Measurements from ENCODE around the gene MGAT4C. TPM values are rescaled to one million over a fixed set of nuclear protein-coding genes. Genes with fewer than 3 reads are reported as not detected.
A peak's percentile ranks its signal among the peaks of the same experiment; 100 is the strongest.

Gene MGAT4C
- total and polyA plus RNA-seq, 2 donors = 0.34 to 0.61 TPM

GRCh38 chr12:85955127-85955526, 301.1 kb downstream of the MGAT4C start:
- Histone ChIP-seq H3K27ac (ENCODE audit: low read depth in 1 of 2, low read length in 1 of 2) (no peak overlapping the region), H3K36me3 (ENCODE audit: control insufficient read depth in 2 of 2, insufficient read depth in 2 of 2, low read length in 1 of 2) (no peaks in the 10 kb centered on the region), H3K4me1 (ENCODE audit: control insufficient read depth in 2 of 2, insufficient read depth in 2 of 2, low read length in 2 of 2) (no peaks in the 10 kb centered on the region), H3K4me3 (ENCODE audit: low read length in 2 of 2) (no peak overlapping the region), H3K9me3 (ENCODE audit: control insufficient read depth in 2 of 2, insufficient read depth in 1 of 2, low read length in 1 of 2) (no peaks in the 10 kb centered on the region), H3K27me3 (ENCODE audit: control insufficient read depth in 2 of 2, insufficient read depth in 1 of 2, low read length in 1 of 2) (no peaks in the 10 kb centered on the region)
- no peak for DNase-seq (ENCODE audit: low read depth in 6 of 9, low spot score in 9 of 9)
- WGBS = 93% methylated on average over 1 of the region's 1 CpG

- no peaks in the 10 kb centered on the region for H3K27me3 ChIP-seq (ENCODE audit: control insufficient read depth in 2 of 2, insufficient read depth in 1 of 2, low read length in 1 of 2)
- no peak for DNase-seq (ENCODE audit: low read depth in 6 of 9, low spot score in 9 of 9)
- 10% methylated on average over 1 of the region's 1 CpG for WGBS
- no peaks in the 10 kb centered on the region for H3K9me3 ChIP-seq (ENCODE audit: control insufficient read depth in 2 of 2, insufficient read depth in 1 of 2, low read length in 1 of 2)
- H3K27ac ChIP-seq (ENCODE audit: low read depth in 1 of 2, low read length in 1 of 2) = no peak overlapping the region
- no peaks in the 10 kb centered on the region for H3K36me3 ChIP-seq (ENCODE audit: control insufficient read depth in 2 of 2, insufficient read depth in 2 of 2, low read length in 1 of 2)
- no peaks in the 10 kb centered on the region for H3K4me1 ChIP-seq (ENCODE audit: control insufficient read depth in 2 of 2, insufficient read depth in 2 of 2, low read length in 2 of 2)
- H3K4me3 ChIP-seq (ENCODE audit: low read length in 2 of 2) = no peak overlapping the region
Measured at GRCh38 chr12:85951823-85952222, 304.4 kb downstream of the MGAT4C start.

- Histone ChIP-seq H3K4me1 (ENCODE audit: control insufficient read depth in 2 of 2, insufficient read depth in 2 of 2, low read length in 2 of 2) (no peaks in the 10 kb centered on the region), H3K27me3 (ENCODE audit: control insufficient read depth in 2 of 2, insufficient read depth in 1 of 2, low read length in 1 of 2) (no peaks in the 10 kb centered on the region), H3K27ac (ENCODE audit: low read depth in 1 of 2, low read length in 1 of 2) (no peak overlapping the region), H3K4me3 (ENCODE audit: low read length in 2 of 2) (no peak overlapping the region), H3K9me3 (ENCODE audit: control insufficient read depth in 2 of 2, insufficient read depth in 1 of 2, low read length in 1 of 2) (peaks cover 0 to 3% of the 10 kb centered on the region in 2 donors), H3K36me3 (ENCODE audit: control insufficient read depth in 2 of 2, insufficient read depth in 2 of 2, low read length in 1 of 2) (no peaks in the 10 kb centered on the region)
- DNase-seq (ENCODE audit: low read depth in 6 of 9, low spot score in 9 of 9) = no peak
- 71% methylated on average over 1 of the region's 1 CpG for WGBS
Measured at GRCh38 chr12:85949253-85949652, 306.9 kb downstream of the MGAT4C start.

GRCh38 chr12:85948340-85948739, 307.9 kb downstream of the MGAT4C start:
- no peaks in the 10 kb centered on the region for H3K27me3 ChIP-seq (ENCODE audit: control insufficient read depth in 2 of 2, insufficient read depth in 1 of 2, low read length in 1 of 2)
- DNase-seq (ENCODE audit: low read depth in 6 of 9, low spot score in 9 of 9) = no peak
- no peak overlapping the region for H3K4me3 ChIP-seq (ENCODE audit: low read length in 2 of 2)
- no peaks in the 10 kb centered on the region for H3K4me1 ChIP-seq (ENCODE audit: control insufficient read depth in 2 of 2, insufficient read depth in 2 of 2, low read length in 2 of 2)
- H3K27ac ChIP-seq (ENCODE audit: low read depth in 1 of 2, low read length in 1 of 2) = no peak overlapping the region
- no peaks in the 10 kb centered on the region for H3K36me3 ChIP-seq (ENCODE audit: control insufficient read depth in 2 of 2, insufficient read depth in 2 of 2, low read length in 1 of 2)
- H3K9me3 ChIP-seq (ENCODE audit: control insufficient read depth in 2 of 2, insufficient read depth in 1 of 2, low read length in 1 of 2) = peaks cover 0 to 3% of the 10 kb centered on the region in 2 donors
- 97% methylated on average over 1 of the region's 1 CpG for WGBS

GRCh38 chr12:85947286-85947685, 308.9 kb downstream of the MGAT4C start:
- peaks cover 0 to 3% of the 10 kb centered on the region in 2 donors for H3K9me3 ChIP-seq (ENCODE audit: control insufficient read depth in 2 of 2, insufficient read depth in 1 of 2, low read length in 1 of 2)
- no peak for DNase-seq (ENCODE audit: low read depth in 6 of 9, low spot score in 9 of 9)
- H3K4me3 ChIP-seq (ENCODE audit: low read length in 2 of 2) = no peak overlapping the region
- 94% methylated on average over 12 of the region's 12 CpGs for whole genome bisulfite sequencing
- H3K36me3 ChIP-seq (ENCODE audit: control insufficient read depth in 2 of 2, insufficient read depth in 2 of 2, low read length in 1 of 2) = no peaks in the 10 kb centered on the region
- H3K27ac ChIP-seq (ENCODE audit: low read depth in 1 of 2, low read length in 1 of 2) = no peak overlapping the region
- no peaks in the 10 kb centered on the region for H3K4me1 ChIP-seq (ENCODE audit: control insufficient read depth in 2 of 2, insufficient read depth in 2 of 2, low read length in 2 of 2)
- no peaks in the 10 kb centered on the region for H3K27me3 ChIP-seq (ENCODE audit: control insufficient read depth in 2 of 2, insufficient read depth in 1 of 2, low read length in 1 of 2)

GRCh38 chr12:85946375-85946774, 309.8 kb downstream of the MGAT4C start:
- Histone ChIP-seq H3K4me1 (ENCODE audit: control insufficient read depth in 2 of 2, insufficient read depth in 2 of 2, low read length in 2 of 2) (no peaks in the 10 kb centered on the region), H3K9me3 (ENCODE audit: control insufficient read depth in 2 of 2, insufficient read depth in 1 of 2, low read length in 1 of 2) (peaks cover 0 to 3% of the 10 kb centered on the region in 2 donors), H3K27me3 (ENCODE audit: control insufficient read depth in 2 of 2, insufficient read depth in 1 of 2, low read length in 1 of 2) (no peaks in the 10 kb centered on the region), H3K4me3 (ENCODE audit: low read length in 2 of 2) (no peak overlapping the region), H3K27ac (ENCODE audit: low read depth in 1 of 2, low read length in 1 of 2) (no peak overlapping the region), H3K36me3 (ENCODE audit: control insufficient read depth in 2 of 2, insufficient read depth in 2 of 2, low read length in 1 of 2) (no peaks in the 10 kb centered on the region)
- 94% methylated on average over 5 of the region's 5 CpGs for WGBS
- no peak for DNase-seq (ENCODE audit: low read depth in 6 of 9, low spot score in 9 of 9)

- Histone ChIP-seq H3K4me3 (ENCODE audit: low read length in 2 of 2) (no peak overlapping the region), H3K4me1 (ENCODE audit: control insufficient read depth in 2 of 2, insufficient read depth in 2 of 2, low read length in 2 of 2) (no peaks in the 10 kb centered on the region)
Measured at GRCh38 chr12:85927166-85927565, 329.0 kb downstream of the MGAT4C start.

GRCh38 chr12:85923767-85924331, 332.3 kb downstream of the MGAT4C start:
- no peaks in the 10 kb centered on the region for H3K9me3 ChIP-seq (ENCODE audit: control insufficient read depth in 2 of 2, insufficient read depth in 1 of 2, low read length in 1 of 2)
- H3K27ac ChIP-seq (ENCODE audit: low read depth in 1 of 2, low read length in 1 of 2) = no peak overlapping the region
- no peaks in the 10 kb centered on the region for H3K36me3 ChIP-seq (ENCODE audit: control insufficient read depth in 2 of 2, insufficient read depth in 2 of 2, low read length in 1 of 2)
- H3K4me1 ChIP-seq (ENCODE audit: control insufficient read depth in 2 of 2, insufficient read depth in 2 of 2, low read length in 2 of 2) = no peaks in the 10 kb centered on the region
- H3K27me3 ChIP-seq (ENCODE audit: control insufficient read depth in 2 of 2, insufficient read depth in 1 of 2, low read length in 1 of 2) = no peaks in the 10 kb centered on the region
- H3K4me3 ChIP-seq (ENCODE audit: low read length in 2 of 2) = no peak overlapping the region
- 93% methylated on average over 1 of the region's 1 CpG for WGBS
- no peak for DNase-seq (ENCODE audit: low read depth in 6 of 9, low spot score in 9 of 9)

More at GRCh38 chr12:85927166-85927565, 329.0 kb downstream of the MGAT4C start:
- Histone ChIP-seq H3K27me3 (ENCODE audit: control insufficient read depth in 2 of 2, insufficient read depth in 1 of 2, low read length in 1 of 2) (no peaks in the 10 kb centered on the region), H3K27ac (ENCODE audit: low read depth in 1 of 2, low read length in 1 of 2) (no peak overlapping the region), H3K9me3 (ENCODE audit: control insufficient read depth in 2 of 2, insufficient read depth in 1 of 2, low read length in 1 of 2) (no peaks in the 10 kb centered on the region), H3K36me3 (ENCODE audit: control insufficient read depth in 2 of 2, insufficient read depth in 2 of 2, low read length in 1 of 2) (no peaks in the 10 kb centered on the region)
- DNase-seq (ENCODE audit: low read depth in 6 of 9, low spot score in 9 of 9) = no peak

GRCh38 chr12:85920324-85920947, 335.8 kb downstream of the MGAT4C start:
- no peaks in the 10 kb centered on the region for H3K27me3 ChIP-seq (ENCODE audit: control insufficient read depth in 2 of 2, insufficient read depth in 1 of 2, low read length in 1 of 2)
- DNase-seq (ENCODE audit: low read depth in 6 of 9, low spot score in 9 of 9) = peak in 5 of 9 donors; percentile 1 to 54 (median 5)
- 5% methylated on average over 3 of the region's 3 CpGs for WGBS
- H3K36me3 ChIP-seq (ENCODE audit: control insufficient read depth in 2 of 2, insufficient read depth in 2 of 2, low read length in 1 of 2) = no peaks in the 10 kb centered on the region
- no peaks in the 10 kb centered on the region for H3K9me3 ChIP-seq (ENCODE audit: control insufficient read depth in 2 of 2, insufficient read depth in 1 of 2, low read length in 1 of 2)
- no peak overlapping the region for H3K27ac ChIP-seq (ENCODE audit: low read depth in 1 of 2, low read length in 1 of 2)
- no peaks in the 10 kb centered on the region for H3K4me1 ChIP-seq (ENCODE audit: control insufficient read depth in 2 of 2, insufficient read depth in 2 of 2, low read length in 2 of 2)
- no peak overlapping the region for H3K4me3 ChIP-seq (ENCODE audit: low read length in 2 of 2)
